Esophagus (tissue), 2 donors: ENCODE measurements around the gene LUZP4. TPM values are rescaled to one million over a fixed set of nuclear protein-coding genes. Genes with fewer than 3 reads are reported as not detected.
"Not testable (repeated sequence)": the region's sequence is repeated elsewhere in the genome, so short reads cannot be mapped to it uniquely, and the experiment has no call there.

Experiments
- H3K27ac ChIP-seq, 2 donors: one replicate each; pipeline ENCODE4 v1.5.1; 2013; ENCODE audit warnings: low read depth in 2 of 2, mild to moderate bottlenecking in 2 of 2, inconsistent platforms in 1 of 2, low read length in 1 of 2, moderate library complexity in 1 of 2
- H3K27me3 ChIP-seq, 2 donors: one replicate each; pipeline ENCODE4 v1.6.1; 2013; ENCODE audit warnings: low read length in 2 of 2, control low read depth in 1 of 2, mild to moderate bottlenecking in 1 of 2; ENCODE audit not compliant: insufficient read depth in 2 of 2, control insufficient read depth in 1 of 2
- H3K36me3 ChIP-seq, 2 donors: one replicate each; pipeline ENCODE4 v1.6.1; 2013; ENCODE audit warnings: low read length in 1 of 2; ENCODE audit not compliant: control insufficient read depth in 2 of 2, insufficient read depth in 2 of 2
- H3K4me1 ChIP-seq, 2 donors: one replicate each; pipeline ENCODE4 v1.6.1; 2013; ENCODE audit warnings: low read length in 1 of 2; ENCODE audit not compliant: control insufficient read depth in 2 of 2, insufficient read depth in 2 of 2
- H3K4me3 ChIP-seq, 2 donors: one replicate each; pipeline ENCODE4 v1.5.1; 2013; ENCODE audit warnings: low read length in 2 of 2, mild to moderate bottlenecking in 2 of 2, low read depth in 1 of 2, moderate library complexity in 1 of 2
- H3K9me3 ChIP-seq, 2 donors: one replicate each; pipeline ENCODE4 v1.6.1; 2013; ENCODE audit warnings: mild to moderate bottlenecking in 2 of 2, low read depth in 1 of 2, low read length in 1 of 2, moderate library complexity in 1 of 2; ENCODE audit not compliant: control insufficient read depth in 2 of 2, insufficient read depth in 1 of 2
- WGBS, 2 donors: extraction: QIAGEN DNeasy Blood & Tissue Kit; methylation state at CpG; one replicate each; pipeline ENCODE4 v1.1.7; 2013; 5-methylcytosine and 5-hydroxymethylcytosine counted together
- polyA plus RNA-seq, 2 donors: library from polyadenylated mRNA; stranded (reverse); fragments of 200-250 nt; gene quantifications; one replicate each; pipeline ENCODE4 v1.2.3, GENCODE V29; 2013
- donor health status: healthy with polysubstance abuse.
- donor health status: Bipolar disorder and iron deficiency.

Gene LUZP4
- polyA plus RNA-seq, 2 donors, result not detected

- H3K4me3 ChIP-seq, result no peak overlapping the region
These were observed 41.1 kb downstream of the LUZP4 start for GRCh38 chrX:115330498-115331168.

GRCh38 chrX:115332832-115333231, 43.3 kb downstream of the LUZP4 start:
- H3K27ac ChIP-seq, result no peak overlapping the region
- no peaks in the 10 kb centered on the region for H3K27me3 ChIP-seq
- H3K4me3 ChIP-seq, result no peak overlapping the region
- H3K36me3 ChIP-seq, result no peaks in the 10 kb centered on the region
- H3K9me3 ChIP-seq, result no peaks in the 10 kb centered on the region
- 50 to 59% methylated on average over 4 of the region's 4 CpGs for WGBS, 2 donors
- H3K4me1 ChIP-seq, result no peaks in the 10 kb centered on the region

More at GRCh38 chrX:115330498-115331168, 41.1 kb downstream of the LUZP4 start:
- Histone ChIP-seq H3K27ac (no peak overlapping the region), H3K9me3 (no peaks in the 10 kb centered on the region), H3K4me1 (no peaks in the 10 kb centered on the region), H3K27me3 (no peaks in the 10 kb centered on the region), H3K36me3 (no peaks in the 10 kb centered on the region)
- WGBS, 2 donors, result 16 to 18% methylated on average over 18 of the region's 18 CpGs

GRCh38 chrX:115333446-115333845, 43.9 kb downstream of the LUZP4 start:
- Histone ChIP-seq H3K27ac (no peak overlapping the region), H3K4me3 (no peak overlapping the region), H3K4me1 (no peaks in the 10 kb centered on the region), H3K27me3 (no peaks in the 10 kb centered on the region), H3K36me3 (no peaks in the 10 kb centered on the region), H3K9me3 (no peaks in the 10 kb centered on the region)
- 55 to 81% methylated on average over 6 of the region's 6 CpGs for WGBS, 2 donors

DNA sequence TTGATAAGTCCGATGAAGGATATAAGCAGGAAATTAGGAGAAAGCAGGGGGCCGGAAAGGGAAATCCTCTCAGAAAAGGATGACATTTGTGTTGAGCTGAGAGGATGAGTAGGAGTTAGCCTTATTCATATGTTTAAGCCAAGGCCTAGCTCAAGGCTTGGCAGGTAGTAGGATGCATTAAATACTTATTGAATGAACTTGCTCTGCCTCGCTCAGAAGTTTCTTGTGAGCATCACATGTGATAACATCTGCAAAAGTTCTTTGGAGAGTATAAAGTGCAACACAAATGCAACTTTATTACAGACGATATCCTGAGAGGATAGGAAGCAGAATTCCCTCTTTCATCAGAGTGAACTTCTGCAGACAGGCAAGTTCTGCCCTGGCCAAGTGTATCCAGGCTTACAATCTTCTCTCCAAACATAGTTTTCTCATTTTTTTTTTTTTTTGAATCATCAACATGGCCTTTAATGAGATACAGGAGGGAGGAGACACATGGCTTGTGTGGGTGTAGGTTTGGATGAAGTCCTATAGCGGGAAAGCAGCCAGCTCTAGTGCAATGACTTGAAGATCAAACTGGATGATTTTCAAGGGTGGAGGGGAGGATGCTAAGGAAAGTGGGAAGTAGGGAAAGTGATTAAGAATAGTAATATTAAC, 48.1 kb downstream of the LUZP4 start:
- no peaks in the 10 kb centered on the region for H3K4me1 ChIP-seq
- H3K4me3 ChIP-seq, result no peak overlapping the region
- H3K27me3 ChIP-seq, result no peaks in the 10 kb centered on the region
- 40 to 50% methylated on average over 5 of the region's 5 CpGs for WGBS, 2 donors
- H3K36me3 ChIP-seq, result no peaks in the 10 kb centered on the region
- H3K9me3 ChIP-seq, result no peaks in the 10 kb centered on the region
- no peak overlapping the region for H3K27ac ChIP-seq

DNA sequence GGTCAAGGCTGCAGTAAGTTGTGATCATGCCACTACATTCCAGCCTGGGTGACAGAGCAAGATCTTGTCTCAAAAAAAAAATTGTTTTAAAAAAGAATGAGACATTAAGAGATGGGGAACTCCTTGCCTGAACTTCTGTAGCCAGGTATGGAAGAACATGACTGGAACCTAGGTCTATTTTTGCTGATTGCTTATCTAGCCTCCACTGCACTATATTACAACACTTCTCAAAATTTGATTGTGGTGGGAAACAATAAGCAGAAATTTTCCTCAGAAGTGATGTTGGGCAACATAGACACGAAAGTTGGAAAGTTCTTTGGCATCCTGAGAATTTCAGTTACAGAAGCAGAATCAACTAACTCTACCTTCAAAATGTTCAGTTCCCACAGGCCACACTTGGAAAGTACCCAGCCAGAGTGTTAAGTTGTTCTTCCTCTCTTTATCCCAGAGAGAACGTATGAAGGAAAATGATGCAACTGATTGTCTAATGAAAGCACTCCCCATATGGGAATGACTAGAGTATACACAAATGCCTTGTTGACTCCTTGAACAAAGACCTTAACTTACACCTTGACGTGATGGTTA, 50.0 kb downstream of the LUZP4 start:
- Histone ChIP-seq H3K4me1 (no peaks in the 10 kb centered on the region), H3K9me3 (no peaks in the 10 kb centered on the region), H3K4me3 (no peak overlapping the region), H3K36me3 (no peaks in the 10 kb centered on the region), H3K27me3 (no peaks in the 10 kb centered on the region), H3K27ac (no peak overlapping the region)
- 47 to 60% methylated on average over 3 of the region's 3 CpGs for WGBS, 2 donors

DNA sequence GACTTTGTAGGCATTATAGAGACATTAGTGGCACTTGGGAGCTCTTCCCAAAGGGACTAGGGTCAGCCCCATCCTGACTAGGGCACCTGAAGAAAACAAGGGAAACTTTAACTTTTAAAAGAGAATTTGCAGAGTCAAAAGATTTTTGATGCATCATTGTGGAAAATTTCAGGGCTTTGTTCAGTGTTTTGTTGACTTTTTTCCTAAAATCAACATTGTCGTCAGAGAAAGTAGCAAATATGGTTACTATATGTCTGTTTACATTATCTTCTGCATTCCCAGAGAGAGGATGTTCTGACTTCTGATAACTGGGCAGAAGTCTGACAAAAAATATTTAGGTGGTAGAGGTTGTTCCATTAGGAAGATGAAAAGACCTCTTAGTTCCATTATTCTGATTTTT, 51.9 kb downstream of the LUZP4 start:
- H3K27ac ChIP-seq, result no peak overlapping the region
- no peaks in the 10 kb centered on the region for H3K36me3 ChIP-seq
- WGBS, 2 donors, result 32 to 50% methylated on average over 1 of the region's 1 CpG
- H3K9me3 ChIP-seq, result no peaks in the 10 kb centered on the region
- H3K4me3 ChIP-seq, result no peak overlapping the region
- no peaks in the 10 kb centered on the region for H3K27me3 ChIP-seq
- no peaks in the 10 kb centered on the region for H3K4me1 ChIP-seq

GRCh38 chrX:115344885-115345614, 55.5 kb downstream of the LUZP4 start:
- no peaks in the 10 kb centered on the region for H3K36me3 ChIP-seq
- H3K27me3 ChIP-seq, result no peaks in the 10 kb centered on the region
- no peaks in the 10 kb centered on the region for H3K4me1 ChIP-seq
- H3K27ac ChIP-seq, result peak overlapping the region; percentile 49 to 70
- no peaks in the 10 kb centered on the region for H3K9me3 ChIP-seq
- H3K4me3 ChIP-seq, result no peak overlapping the region
- WGBS, 2 donors, result 18 to 24% methylated on average over 3 of the region's 3 CpGs

- H3K9me3 ChIP-seq, result no peaks in the 10 kb centered on the region
- WGBS, 2 donors, result 32 to 43% methylated on average over 3 of the region's 3 CpGs
- H3K4me1 ChIP-seq, result no peaks in the 10 kb centered on the region
- no peak overlapping the region for H3K4me3 ChIP-seq
- H3K27ac ChIP-seq, result peak overlapping the region in 1 of 2 donors; percentile 49
- no peaks in the 10 kb centered on the region for H3K27me3 ChIP-seq
- no peaks in the 10 kb centered on the region for H3K36me3 ChIP-seq
These were observed 56.1 kb downstream of the LUZP4 start for GRCh38 chrX:115345615-115346014.

DNA sequence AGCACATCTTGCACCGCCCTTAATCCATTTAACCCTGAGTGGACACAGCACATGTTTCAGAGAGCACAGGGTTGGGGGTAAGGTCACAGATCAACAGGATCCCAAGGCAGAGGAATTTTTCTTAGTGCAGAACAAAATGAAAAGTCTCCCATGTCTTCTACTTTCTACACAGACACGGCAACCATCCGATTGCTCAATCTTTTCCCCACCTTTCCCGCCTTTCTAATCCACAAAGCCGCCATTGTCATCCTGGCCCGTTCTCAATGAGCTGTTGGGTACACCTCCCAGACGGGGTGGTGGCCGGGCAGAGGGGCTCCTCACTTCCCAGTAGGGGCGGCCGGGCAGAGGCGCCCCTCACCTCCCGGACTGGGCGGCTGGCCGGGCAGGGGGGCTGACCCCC, 57.2 kb downstream of the LUZP4 start:
- not testable (repeated sequence) for H3K9me3 ChIP-seq, H3K4me1 ChIP-seq, H3K27me3 ChIP-seq, H3K27ac ChIP-seq, H3K4me3 ChIP-seq, H3K36me3 ChIP-seq
- WGBS, 2 donors, result 78 to 99% methylated on average over 4 to 7 of the region's 14 CpGs
